Duodenal mucosa (tissue), 2 donors: ENCODE data around the gene DDAH1.

Experiments
- H3K27ac ChIP-seq: one replicate; pipeline ENCODE4 v1.7.0; 2013; ENCODE audit warnings: low read depth, low read length
- H3K27me3 ChIP-seq, 2 donors: one replicate each; pipeline ENCODE4 v1.7.0; 2013; ENCODE audit warnings: low read length in 2 of 2, control low read depth in 1 of 2; ENCODE audit not compliant: insufficient read depth in 2 of 2, control insufficient read depth in 1 of 2
- H3K36me3 ChIP-seq, 2 donors: one replicate each; pipeline ENCODE4 v1.7.0; 2013; ENCODE audit warnings: low read length in 2 of 2, control low read depth in 1 of 2; ENCODE audit not compliant: insufficient read depth in 2 of 2, control insufficient read depth in 1 of 2
- H3K4me1 ChIP-seq, 2 donors: one replicate each; pipeline ENCODE4 v1.7.0; 2013; ENCODE audit warnings: low read length in 2 of 2, control low read depth in 1 of 2; ENCODE audit not compliant: insufficient read depth in 2 of 2, control insufficient read depth in 1 of 2
- H3K4me3 ChIP-seq, 2 donors: one replicate each; pipeline ENCODE4 v1.7.0; 2013; ENCODE audit warnings: low read length in 2 of 2, low read depth in 1 of 2
- H3K9ac ChIP-seq, 2 donors: one replicate each; pipeline ENCODE4 v1.7.0; 2013; ENCODE audit warnings: low read length in 2 of 2, low read depth in 1 of 2
- H3K9me3 ChIP-seq, 2 donors: one replicate each; pipeline ENCODE4 v1.7.0; 2013; ENCODE audit warnings: low read length in 2 of 2, control low read depth in 1 of 2; ENCODE audit not compliant: control insufficient read depth in 1 of 2

DDAH1 gene

DNA sequence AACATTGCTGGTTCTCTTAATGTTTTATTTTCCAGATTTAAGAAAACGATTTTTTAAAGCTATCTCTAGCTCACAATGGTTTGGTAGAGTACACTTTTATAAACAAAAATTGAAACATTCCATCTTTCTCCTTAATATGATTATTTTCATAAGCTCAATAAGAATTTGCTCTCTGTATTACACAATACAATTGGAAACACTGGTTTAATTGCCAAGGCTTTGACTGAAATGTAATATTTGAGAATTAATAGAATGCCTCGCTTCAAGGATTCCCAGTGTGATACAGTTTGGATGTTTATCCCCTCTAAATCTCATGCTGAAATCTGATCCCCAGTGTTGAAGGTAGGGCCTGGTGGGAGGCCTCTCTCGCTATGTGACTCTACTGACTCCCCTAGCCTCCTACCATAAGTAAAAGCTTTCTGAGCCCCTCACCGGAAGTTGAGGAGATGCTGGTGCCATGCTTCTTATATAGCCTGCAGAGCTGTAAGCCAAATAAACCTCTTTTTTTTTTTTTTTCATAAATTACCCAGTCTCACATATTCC, 67.4 kb downstream of the DDAH1 start:
- Histone ChIP-seq H3K4me3 (no peak overlapping the region), H3K9ac (no peak overlapping the region), H3K27ac (no peak overlapping the region), H3K36me3 (no peaks in the 10 kb centered on the region), H3K27me3 (no peaks in the 10 kb centered on the region), H3K9me3 (no peaks in the 10 kb centered on the region), H3K4me1 (no peaks in the 10 kb centered on the region)

- Histone ChIP-seq H3K36me3 (no peaks in the 10 kb centered on the region), H3K4me3 (no peak overlapping the region), H3K9me3 (no peaks in the 10 kb centered on the region), H3K9ac (no peak overlapping the region), H3K27ac (no peak overlapping the region), H3K4me1 (no peaks in the 10 kb centered on the region), H3K27me3 (no peaks in the 10 kb centered on the region)
Observed at GRCh38 chr1:85396194-85396593, 68.8 kb downstream of the DDAH1 start.

- Histone ChIP-seq H3K9ac (no peak overlapping the region), H3K27me3 (no peaks in the 10 kb centered on the region), H3K9me3 (no peaks in the 10 kb centered on the region), H3K4me1 (no peaks in the 10 kb centered on the region), H3K36me3 (no peaks in the 10 kb centered on the region), H3K4me3 (no peak overlapping the region), H3K27ac (no peak overlapping the region)
Observed at GRCh38 chr1:85394130-85394529, 70.8 kb downstream of the DDAH1 start.

- H3K4me1 ChIP-seq: no peaks in the 10 kb centered on the region
- H3K4me3 ChIP-seq: no peak overlapping the region
- no peaks in the 10 kb centered on the region for H3K36me3 ChIP-seq
- no peak overlapping the region for H3K27ac ChIP-seq
- H3K9me3 ChIP-seq: no peaks in the 10 kb centered on the region
- no peaks in the 10 kb centered on the region for H3K27me3 ChIP-seq
- no peak overlapping the region for H3K9ac ChIP-seq
Observed at GRCh38 chr1:85393490-85393889, 71.5 kb downstream of the DDAH1 start.

DNA sequence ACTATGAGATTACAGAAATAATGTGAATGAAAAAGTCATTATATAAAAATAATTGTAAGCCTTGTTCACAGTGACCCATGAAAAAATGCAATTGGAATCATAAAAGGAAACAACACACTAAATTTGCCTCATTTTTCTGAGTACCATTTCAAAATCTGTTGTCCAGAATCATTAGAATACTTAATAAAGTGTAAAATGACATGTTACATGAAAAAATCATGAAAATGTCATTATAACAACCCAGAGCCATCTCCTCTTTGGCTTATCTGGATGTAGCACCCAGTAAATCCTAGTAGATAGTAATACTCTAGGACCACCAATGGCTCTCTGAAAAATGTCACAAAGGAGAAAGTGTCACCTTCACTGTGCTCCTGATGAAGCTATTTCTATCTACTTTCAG, 76.5 kb downstream of the DDAH1 start:
- H3K4me3 ChIP-seq: no peak overlapping the region
- H3K27me3 ChIP-seq: no peaks in the 10 kb centered on the region
- H3K27ac ChIP-seq: no peak overlapping the region
- peaks cover 0 to 2% of the 10 kb centered on the region in 2 donors for H3K9me3 ChIP-seq
- H3K9ac ChIP-seq: no peak overlapping the region
- no peaks in the 10 kb centered on the region for H3K36me3 ChIP-seq
- peaks cover 0 to 6% of the 10 kb centered on the region in 2 donors for H3K4me1 ChIP-seq

DNA sequence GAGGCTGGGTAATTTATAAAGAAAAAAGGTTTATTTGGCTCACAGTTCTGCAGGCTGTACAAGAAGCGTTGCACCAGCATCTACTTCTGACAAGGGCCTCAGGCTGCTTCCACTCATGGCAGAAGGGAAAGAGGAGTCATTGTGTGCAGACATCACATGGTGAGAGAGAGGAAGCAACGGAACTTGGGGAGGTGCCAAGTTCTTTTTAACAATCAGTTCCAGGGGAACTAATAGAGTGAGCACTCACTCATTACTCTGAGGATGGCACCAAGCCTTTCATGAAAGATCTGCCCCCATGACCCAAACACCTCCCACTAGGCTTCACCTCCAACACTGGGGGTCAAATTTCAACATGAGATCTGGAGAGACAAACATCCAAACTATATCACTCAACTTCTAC, 77.2 kb downstream of the DDAH1 start:
- H3K36me3 ChIP-seq: no peaks in the 10 kb centered on the region

GRCh38 chr1:85386068-85386722, 78.8 kb downstream of the DDAH1 start:
- H3K27ac ChIP-seq: no peak overlapping the region
- no peak overlapping the region for H3K4me3 ChIP-seq
- peaks cover 0 to 6% of the 10 kb centered on the region in 2 donors for H3K4me1 ChIP-seq
- H3K9me3 ChIP-seq: peaks cover 8 to 17% of the 10 kb centered on the region in 2 donors
- no peak overlapping the region for H3K9ac ChIP-seq
- H3K27me3 ChIP-seq: no peaks in the 10 kb centered on the region
- H3K36me3 ChIP-seq: peaks cover 0 to 2% of the 10 kb centered on the region in 2 donors

More for the DNA sequence above, 77.2 kb downstream of the DDAH1 start:
- peaks cover 0 to 6% of the 10 kb centered on the region in 2 donors for H3K4me1 ChIP-seq
- H3K4me3 ChIP-seq: no peak overlapping the region
- no peaks in the 10 kb centered on the region for H3K27me3 ChIP-seq
- no peak overlapping the region for H3K27ac ChIP-seq
- H3K9me3 ChIP-seq: peaks cover 5 to 9% of the 10 kb centered on the region in 2 donors
- H3K9ac ChIP-seq: no peak overlapping the region

DNA sequence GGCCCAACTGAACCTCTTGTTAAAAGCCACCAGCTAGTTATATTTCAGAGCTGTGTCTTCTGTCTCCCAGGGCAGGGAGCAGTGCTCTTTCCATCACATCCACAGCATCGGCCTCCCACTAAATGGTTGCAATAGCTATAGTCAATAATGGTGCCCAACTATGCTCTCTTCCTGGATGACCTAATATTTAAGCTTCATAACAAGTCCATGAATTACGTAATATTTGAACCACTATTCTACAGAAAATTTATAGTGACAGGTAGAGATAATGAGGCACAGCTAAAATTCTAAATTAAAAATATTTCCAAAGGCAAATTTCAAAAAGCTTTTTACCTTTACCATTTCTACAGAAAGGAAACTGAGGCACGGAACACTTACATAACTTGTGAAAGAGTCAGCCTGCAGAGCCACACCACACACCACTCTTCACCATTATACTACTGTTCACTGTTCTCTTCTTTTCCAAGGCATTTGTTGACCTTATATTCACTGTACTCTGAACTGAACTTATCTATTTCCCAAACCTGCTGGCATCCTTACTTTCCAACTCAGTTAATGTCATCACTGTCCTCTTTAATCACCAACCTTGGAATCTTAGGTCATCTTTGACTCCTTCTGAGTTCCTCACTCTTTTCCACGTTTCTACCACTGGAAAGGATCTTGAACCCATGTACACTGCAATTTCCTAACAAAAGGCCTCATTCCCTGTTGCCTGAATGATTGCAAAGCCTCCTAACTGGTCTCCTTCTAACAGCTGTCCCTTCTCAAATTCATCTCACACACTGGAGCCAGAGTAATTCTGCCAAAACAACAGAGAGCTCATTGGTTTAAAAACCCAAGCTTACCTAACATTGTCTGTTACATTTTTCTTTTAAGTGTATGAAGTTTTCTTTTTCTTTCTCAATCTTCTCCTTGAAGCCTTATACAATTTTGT, 85.5 kb downstream of the DDAH1 start:
- H3K9ac ChIP-seq: no peak overlapping the region
- no peaks in the 10 kb centered on the region for H3K27me3 ChIP-seq
- H3K27ac ChIP-seq: no peak overlapping the region
- H3K4me3 ChIP-seq: no peak overlapping the region
- H3K9me3 ChIP-seq: peaks cover 8 to 17% of the 10 kb centered on the region in 2 donors
- H3K36me3 ChIP-seq: peaks cover 0 to 2% of the 10 kb centered on the region in 2 donors
- H3K4me1 ChIP-seq: no peaks in the 10 kb centered on the region

- Histone ChIP-seq H3K9me3 (peaks cover 8 to 16% of the 10 kb centered on the region in 2 donors), H3K27ac (no peak overlapping the region), H3K27me3 (no peaks in the 10 kb centered on the region)
Observed at GRCh38 chr1:85378534-85378933, 86.4 kb downstream of the DDAH1 start.

DNA sequence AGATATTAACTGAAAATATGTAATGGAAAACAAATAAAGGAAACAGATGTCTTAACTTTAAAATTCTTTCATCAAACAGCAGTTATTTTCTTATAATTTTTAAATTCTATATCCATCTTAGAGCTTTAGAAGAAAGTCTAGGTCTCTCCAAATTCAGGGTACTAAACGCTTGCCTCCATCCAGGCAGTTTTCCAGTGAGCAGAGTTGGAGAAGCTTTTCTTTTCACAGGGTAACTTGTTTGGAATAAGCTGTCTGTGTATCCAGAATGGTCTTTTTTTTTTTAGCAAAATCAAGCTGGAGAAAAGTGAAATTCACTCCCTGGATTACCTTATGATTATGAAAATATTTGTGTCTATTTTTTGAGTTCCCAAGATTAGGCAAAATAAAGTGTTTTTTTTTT, 88.6 kb downstream of the DDAH1 start:
- Histone ChIP-seq H3K9ac (no peak overlapping the region), H3K4me1 (peaks cover 0 to 11% of the 10 kb centered on the region in 2 donors), H3K4me3 (no peak overlapping the region), H3K9me3 (no peaks in the 10 kb centered on the region), H3K36me3 (no peaks in the 10 kb centered on the region), H3K27ac (no peak overlapping the region), H3K27me3 (no peaks in the 10 kb centered on the region)

More at GRCh38 chr1:85378534-85378933, 86.4 kb downstream of the DDAH1 start:
- Histone ChIP-seq H3K36me3 (peaks cover 0 to 2% of the 10 kb centered on the region in 2 donors), H3K9ac (no peak overlapping the region), H3K4me3 (no peak overlapping the region), H3K4me1 (peaks cover 0 to 7% of the 10 kb centered on the region in 2 donors)
